Neural cell (in vitro differentiated cells): Measurements from ENCODE around the gene SPRING1. TPM values are rescaled to one million over a fixed set of nuclear protein-coding genes. Genes with fewer than 3 reads are reported as not detected.

Experiments used
- H2AFZ ChIP-seq: fragments of 200-600, 300-800 bp; sonication (generic), shearing (Covaris generic); 2 replicates; pipeline ENCODE4 v1.6.0; 2014; ENCODE audit warnings: low read depth, mild to moderate bottlenecking, antibody characterized with exemption, low read length, moderate library complexity
- H3F3A ChIP-seq: fragments of 200-600 bp; shearing (Covaris generic); 2 replicates; pipeline ENCODE4 v1.6.1; 2016; ENCODE audit warnings: mild to moderate bottlenecking, moderate library complexity, mixed read lengths, antibody characterized with exemption, low read length; ENCODE audit not compliant: insufficient read depth, poor library complexity, severe bottlenecking
- H3K27ac ChIP-seq: fragments of 200-600, 300-800 bp; sonication (generic), shearing (Covaris generic); 2 replicates; pipeline ENCODE4 v1.5.1; 2014; ENCODE audit warnings: mild to moderate bottlenecking, low read length, moderate library complexity
- H3K27me3 ChIP-seq: fragments of 300-800, 200-600 bp; sonication (generic), shearing (Covaris generic); 2 replicates; pipeline ENCODE4 v1.6.0; 2014; ENCODE audit warnings: mild to moderate bottlenecking, low read depth, low read length, moderate library complexity; ENCODE audit not compliant: insufficient read depth
- H3K36me3 ChIP-seq: fragments of 300-800, 200-600 bp; sonication (generic), shearing (Covaris generic); 2 replicates; pipeline ENCODE4 v1.5.1; 2014; ENCODE audit warnings: mild to moderate bottlenecking, antibody characterized with exemption, low read length, moderate library complexity; ENCODE audit not compliant: insufficient read depth
- H3K4me2 ChIP-seq: fragments of 300-800, 200-600 bp; sonication (generic), shearing (Covaris generic); 2 replicates; pipeline ENCODE4 v1.6.0; 2014; ENCODE audit warnings: mild to moderate bottlenecking, low read length
- H3K4me3 ChIP-seq: fragments of 300-800, 200-600 bp; sonication (generic), shearing (Covaris generic); 2 replicates; pipeline ENCODE4 v1.5.1; 2014; ENCODE audit warnings: mild to moderate bottlenecking, low read length, moderate library complexity
- H3K79me2 ChIP-seq: fragments of 200-600 bp; shearing (Covaris generic); replicated peaks from 2 replicates; pipeline ENCODE4 v1.6.0; 2014; ENCODE audit warnings: mild to moderate bottlenecking, low read length, moderate library complexity; ENCODE audit not compliant: insufficient read depth
- H3K9ac ChIP-seq: fragments of 300-800, 200-600 bp; sonication (generic), shearing (Covaris generic); 2 replicates; pipeline ENCODE4 v1.6.1; 2016; ENCODE audit warnings: mild to moderate bottlenecking, low read length, mixed read lengths
- H3K9me2 ChIP-seq: fragments of 200-600 bp; shearing (Covaris generic); 2 replicates; pipeline ENCODE4 v1.6.1; 2016; ENCODE audit warnings: mild to moderate bottlenecking, low read length, mixed read lengths; ENCODE audit not compliant: insufficient read depth
- H3K9me3 ChIP-seq: fragments of 200-600, 300-800 bp; sonication (generic), shearing (Covaris generic); 2 replicates; pipeline ENCODE4 v1.6.1; 2016; ENCODE audit warnings: mild to moderate bottlenecking, mixed run types, low read length, moderate library complexity, mixed read lengths
- H4K20me1 ChIP-seq: fragments of 200-600 bp; shearing (Covaris generic); 2 replicates; pipeline ENCODE4 v1.6.1; 2016; ENCODE audit warnings: mild to moderate bottlenecking, mixed run types; ENCODE audit not compliant: insufficient read depth
- CTCF ChIP-seq: fragments of 450-650 bp; IDR thresholded peaks from 2 replicates; pipeline ENCODE4 v1.5.1; 2014; ENCODE audit warnings: antibody characterized with exemption, mild to moderate bottlenecking, moderate library complexity; ENCODE audit not compliant: poor library complexity, severe bottlenecking
- EP300 ChIP-seq: fragments of 450-650 bp; conservative IDR thresholded peaks from 2 replicates; pipeline ENCODE4 v1.6.1; 2014; ENCODE audit warnings: antibody characterized with exemption, mild to moderate bottlenecking, moderate library complexity; ENCODE audit not compliant: poor library complexity, severe bottlenecking
- EZH2 ChIP-seq: fragments of 200-600, 300-800 bp; shearing (Covaris generic), sonication (generic); IDR thresholded peaks from 2 replicates; pipeline ENCODE4 v1.6.1; 2014; ENCODE audit warnings: antibody characterized with exemption, low read length, borderline replicate concordance, mild to moderate bottlenecking; ENCODE audit not compliant: insufficient read depth, poor library complexity, severe bottlenecking
- MXI1 ChIP-seq: fragments of 450-650 bp; conservative IDR thresholded peaks from 2 replicates; pipeline ENCODE4 v1.6.1; 2014; ENCODE audit warnings: antibody characterized with exemption, mild to moderate bottlenecking; ENCODE audit not compliant: poor library complexity, severe bottlenecking
- POLR2AphosphoS5 ChIP-seq: IDR thresholded peaks from 2 replicates; pipeline ENCODE4 v1.6.1; 2012
- RAD21 ChIP-seq: fragments of 450-650 bp; conservative IDR thresholded peaks from 2 replicates; pipeline ENCODE4 v1.6.1; 2014; ENCODE audit warnings: antibody characterized with exemption, mild to moderate bottlenecking, moderate library complexity
- SMC3 ChIP-seq: fragments of 450-650 bp; conservative IDR thresholded peaks from 2 replicates; pipeline ENCODE4 v1.6.1; 2014; ENCODE audit warnings: antibody characterized with exemption, mild to moderate bottlenecking, moderate library complexity; ENCODE audit not compliant: poor library complexity
- TAF1 ChIP-seq: IDR thresholded peaks from 2 replicates; pipeline ENCODE4 v1.6.1; 2012; ENCODE audit warnings: low read depth
- polyA plus RNA-seq: library from polyadenylated mRNA; depleted of rRNA; stranded (reverse); fragments of >200 nt; gene quantifications from 2 replicates; pipeline ENCODE4 v1.2.3, GENCODE V29; 2014
- TF ChIP-seq, protein P1 (sequence below): IDR thresholded peaks from 2 replicates; pipeline ENCODE4 v1.6.1; 2012; ENCODE audit warnings: borderline replicate concordance

Gene SPRING1
- polyA plus RNA-seq, 1 donor from 2014 or later, result 48.1 TPM

GRCh38 chr12:116691636-116692035 lies 46.2 kb downstream of the SPRING1 start:
- Histone ChIP-seq H3K27ac (no peak overlapping the region), H3F3A (no peaks in the 10 kb centered on the region), H2AFZ (no peak overlapping the region), H3K9ac (no peak overlapping the region), H3K4me2 (no peak overlapping the region), H3K36me3 (no peaks in the 10 kb centered on the region), H3K4me3 (no peak overlapping the region), H3K27me3 (no peaks in the 10 kb centered on the region), H3K79me2 (no peaks in the 10 kb centered on the region), H3K9me2 (no peaks in the 10 kb centered on the region), H3K9me3 (no peaks in the 10 kb centered on the region), H4K20me1 (no peaks in the 10 kb centered on the region)
- TF ChIP-seq MXI1 (no peak), EZH2 (no peak), SMC3 (no peak), EP300 (no peak), POLR2AphosphoS5 (no peak), RAD21 (no peak), CTCF (no peak), TAF1 (no peak)
- TF ChIP-seq, protein P1, sequence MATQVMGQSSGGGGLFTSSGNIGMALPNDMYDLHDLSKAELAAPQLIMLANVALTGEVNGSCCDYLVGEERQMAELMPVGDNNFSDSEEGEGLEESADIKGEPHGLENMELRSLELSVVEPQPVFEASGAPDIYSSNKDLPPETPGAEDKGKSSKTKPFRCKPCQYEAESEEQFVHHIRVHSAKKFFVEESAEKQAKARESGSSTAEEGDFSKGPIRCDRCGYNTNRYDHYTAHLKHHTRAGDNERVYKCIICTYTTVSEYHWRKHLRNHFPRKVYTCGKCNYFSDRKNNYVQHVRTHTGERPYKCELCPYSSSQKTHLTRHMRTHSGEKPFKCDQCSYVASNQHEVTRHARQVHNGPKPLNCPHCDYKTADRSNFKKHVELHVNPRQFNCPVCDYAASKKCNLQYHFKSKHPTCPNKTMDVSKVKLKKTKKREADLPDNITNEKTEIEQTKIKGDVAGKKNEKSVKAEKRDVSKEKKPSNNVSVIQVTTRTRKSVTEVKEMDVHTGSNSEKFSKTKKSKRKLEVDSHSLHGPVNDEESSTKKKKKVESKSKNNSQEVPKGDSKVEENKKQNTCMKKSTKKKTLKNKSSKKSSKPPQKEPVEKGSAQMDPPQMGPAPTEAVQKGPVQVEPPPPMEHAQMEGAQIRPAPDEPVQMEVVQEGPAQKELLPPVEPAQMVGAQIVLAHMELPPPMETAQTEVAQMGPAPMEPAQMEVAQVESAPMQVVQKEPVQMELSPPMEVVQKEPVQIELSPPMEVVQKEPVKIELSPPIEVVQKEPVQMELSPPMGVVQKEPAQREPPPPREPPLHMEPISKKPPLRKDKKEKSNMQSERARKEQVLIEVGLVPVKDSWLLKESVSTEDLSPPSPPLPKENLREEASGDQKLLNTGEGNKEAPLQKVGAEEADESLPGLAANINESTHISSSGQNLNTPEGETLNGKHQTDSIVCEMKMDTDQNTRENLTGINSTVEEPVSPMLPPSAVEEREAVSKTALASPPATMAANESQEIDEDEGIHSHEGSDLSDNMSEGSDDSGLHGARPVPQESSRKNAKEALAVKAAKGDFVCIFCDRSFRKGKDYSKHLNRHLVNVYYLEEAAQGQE, result no peak

GRCh38 chr12:116691205-116691604 lies 46.7 kb downstream of the SPRING1 start:
- Histone ChIP-seq H3K79me2 (no peaks in the 10 kb centered on the region), H3K9me2 (no peaks in the 10 kb centered on the region), H3F3A (no peaks in the 10 kb centered on the region), H3K9ac (no peak overlapping the region), H3K27ac (no peak overlapping the region), H3K4me3 (no peak overlapping the region), H3K9me3 (no peaks in the 10 kb centered on the region), H3K4me2 (no peak overlapping the region), H3K27me3 (no peaks in the 10 kb centered on the region), H2AFZ (no peak overlapping the region), H3K36me3 (no peaks in the 10 kb centered on the region), H4K20me1 (no peaks in the 10 kb centered on the region)
- no peak for TF ChIP-seq POLR2AphosphoS5
- TF ChIP-seq MXI1, result no peak
- TF ChIP-seq CTCF, result no peak
- TF ChIP-seq EZH2, result no peak
- no peak for TF ChIP-seq SMC3
- TF ChIP-seq, protein P1, result no peak
- no peak for TF ChIP-seq RAD21
- no peak for TF ChIP-seq TAF1
- no peak for TF ChIP-seq EP300
